ENCODE measurements around the gene HOATZ. TPM values are rescaled to one million over a fixed set of nuclear protein-coding genes. Genes with fewer than 3 reads are reported as not detected.

Gene HOATZ
- total RNA-seq, 4 donors from 2014 or later, result not detected

DNA sequence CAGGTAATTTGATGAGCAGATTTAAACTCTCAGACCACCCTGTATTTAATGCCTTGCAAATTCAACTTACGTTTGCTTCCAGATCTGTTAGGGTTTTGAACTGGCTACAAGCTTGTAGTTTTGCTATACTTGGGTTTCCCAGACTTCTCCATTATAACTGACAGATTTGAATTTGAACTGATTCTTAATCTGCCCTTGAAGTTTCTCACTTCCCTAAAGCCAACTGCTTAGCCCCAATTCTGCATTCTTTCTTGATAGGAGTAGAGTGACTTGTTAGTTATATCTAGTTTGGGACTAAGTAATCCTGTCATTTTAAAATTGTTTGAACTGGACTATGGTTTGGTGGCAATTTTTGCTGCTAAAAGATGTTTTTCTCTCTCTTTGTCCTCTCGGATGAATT lies 35.7 kb downstream of the HOATZ start:
- no peaks in the 10 kb centered on the region for H3K4me1 ChIP-seq
- no peaks in the 10 kb centered on the region for H3K9me3 ChIP-seq
- no peak for DNase-seq
- no peaks in the 10 kb centered on the region for H3K27me3 ChIP-seq
- H3K27ac ChIP-seq, result no peak overlapping the region
- WGBS, 2 donors (ENCODE audit: low coverage in 1 of 2), result 71 to 88% methylated on average over 2 of the region's 2 CpGs
- H3K4me3 ChIP-seq, result no peak overlapping the region
- intact Hi-C loops (cut with DNase I; ENCODE audit: low total_unique reads) (no loop called here), in situ Hi-C loops (cut with MboI; ENCODE audit: low pct_ligation_motif_present in 1 of 4, low pct_unique_long_range_greater_than_20kb in 1 of 4, low sequenced_read_pairs in 3 of 4) (no loop called here)
- no peaks in the 10 kb centered on the region for H3K36me3 ChIP-seq
- TF ChIP-seq, protein P1, sequence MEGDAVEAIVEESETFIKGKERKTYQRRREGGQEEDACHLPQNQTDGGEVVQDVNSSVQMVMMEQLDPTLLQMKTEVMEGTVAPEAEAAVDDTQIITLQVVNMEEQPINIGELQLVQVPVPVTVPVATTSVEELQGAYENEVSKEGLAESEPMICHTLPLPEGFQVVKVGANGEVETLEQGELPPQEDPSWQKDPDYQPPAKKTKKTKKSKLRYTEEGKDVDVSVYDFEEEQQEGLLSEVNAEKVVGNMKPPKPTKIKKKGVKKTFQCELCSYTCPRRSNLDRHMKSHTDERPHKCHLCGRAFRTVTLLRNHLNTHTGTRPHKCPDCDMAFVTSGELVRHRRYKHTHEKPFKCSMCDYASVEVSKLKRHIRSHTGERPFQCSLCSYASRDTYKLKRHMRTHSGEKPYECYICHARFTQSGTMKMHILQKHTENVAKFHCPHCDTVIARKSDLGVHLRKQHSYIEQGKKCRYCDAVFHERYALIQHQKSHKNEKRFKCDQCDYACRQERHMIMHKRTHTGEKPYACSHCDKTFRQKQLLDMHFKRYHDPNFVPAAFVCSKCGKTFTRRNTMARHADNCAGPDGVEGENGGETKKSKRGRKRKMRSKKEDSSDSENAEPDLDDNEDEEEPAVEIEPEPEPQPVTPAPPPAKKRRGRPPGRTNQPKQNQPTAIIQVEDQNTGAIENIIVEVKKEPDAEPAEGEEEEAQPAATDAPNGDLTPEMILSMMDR (IDR thresholded peaks at IDR 0.05), result no peak

DNA sequence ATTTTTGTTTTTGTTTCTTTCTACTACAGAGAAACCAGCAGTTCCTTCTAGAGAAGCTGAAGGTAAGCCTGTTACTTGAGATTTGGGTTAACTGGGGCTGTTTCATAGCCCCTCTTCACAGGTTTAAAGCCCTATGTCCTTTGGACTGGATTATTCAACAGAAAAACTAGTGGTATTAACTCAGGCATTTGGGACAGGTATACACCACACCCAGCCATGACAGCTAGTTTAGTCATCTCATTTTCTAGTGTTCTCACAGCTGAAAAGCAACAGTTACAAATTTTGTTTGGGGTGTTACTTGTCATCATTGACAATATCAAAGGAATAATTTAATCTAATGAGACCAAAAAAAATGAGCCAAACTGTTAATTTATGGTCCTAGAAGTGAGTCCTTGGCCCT lies 40.0 kb downstream of the HOATZ start:
- TF ChIP-seq POLR2A (IDR thresholded peaks at IDR 0.05), result no peak
- TF ChIP-seq EP300 (IDR thresholded peaks at IDR 0.05; ENCODE audit: low read depth), result no peak
- TF ChIP-seq, protein P1 (IDR thresholded peaks at IDR 0.05), result no peak
- no peak for TF ChIP-seq POLR2AphosphoS5 (IDR thresholded peaks at IDR 0.05)
- no peaks in the 10 kb centered on the region for H3K9me3 ChIP-seq
- DNase-seq, result no peak
- intact Hi-C loops (cut with DNase I; ENCODE audit: low total_unique reads), result no loop called here
- H3K4me3 ChIP-seq, result no peak overlapping the region
- H3K27me3 ChIP-seq, result no peaks in the 10 kb centered on the region
- in situ Hi-C loops (cut with MboI; ENCODE audit: low pct_ligation_motif_present in 1 of 4, low pct_unique_long_range_greater_than_20kb in 1 of 4, low sequenced_read_pairs in 3 of 4), result no loop called here
- H3K36me3 ChIP-seq, result no peaks in the 10 kb centered on the region
- H3K27ac ChIP-seq, result no peak overlapping the region
- peaks cover 0 to 3% (median 1%) of the 10 kb centered on the region in 4 donors for H3K4me1 ChIP-seq

DNA sequence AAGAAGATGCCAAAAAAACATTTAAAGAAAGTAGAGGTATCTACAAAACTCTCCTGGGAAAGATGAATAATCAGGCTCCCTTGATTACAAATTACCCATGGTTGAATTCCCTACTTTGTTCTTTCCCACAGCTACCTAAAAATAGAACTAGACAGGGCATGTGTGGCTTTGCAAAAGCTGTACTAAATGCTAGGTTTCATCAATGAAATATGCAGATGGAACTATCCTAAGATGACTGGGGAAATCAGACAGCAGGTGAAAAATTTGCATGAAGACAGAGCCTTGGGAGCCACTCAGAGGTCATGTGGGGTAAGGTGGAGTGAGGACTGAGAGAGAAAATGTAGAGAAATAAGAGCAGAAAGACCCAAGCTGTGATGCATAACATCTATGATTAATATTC lies 40.7 kb downstream of the HOATZ start:
- intact Hi-C loops (cut with DNase I; ENCODE audit: low total_unique reads), result no loop called here
- H3K4me1 ChIP-seq, result peaks cover 0 to 3% (median 1%) of the 10 kb centered on the region in 4 donors
- no peak for TF ChIP-seq POLR2AphosphoS5 (IDR thresholded peaks at IDR 0.05)
- TF ChIP-seq EP300 (IDR thresholded peaks at IDR 0.05; ENCODE audit: low read depth), result no peak
- TF ChIP-seq, protein P1 (IDR thresholded peaks at IDR 0.05), result no peak
- TF ChIP-seq POLR2A (IDR thresholded peaks at IDR 0.05), result no peak
- no peak for DNase-seq
- no peak overlapping the region for H3K27ac ChIP-seq
- H3K27me3 ChIP-seq, result no peaks in the 10 kb centered on the region
- no peaks in the 10 kb centered on the region for H3K9me3 ChIP-seq
- no peaks in the 10 kb centered on the region for H3K36me3 ChIP-seq
- in situ Hi-C loops (cut with MboI; ENCODE audit: low pct_ligation_motif_present in 1 of 4, low pct_unique_long_range_greater_than_20kb in 1 of 4, low sequenced_read_pairs in 3 of 4), result no loop called here
- H3K4me3 ChIP-seq, result no peak overlapping the region

DNA sequence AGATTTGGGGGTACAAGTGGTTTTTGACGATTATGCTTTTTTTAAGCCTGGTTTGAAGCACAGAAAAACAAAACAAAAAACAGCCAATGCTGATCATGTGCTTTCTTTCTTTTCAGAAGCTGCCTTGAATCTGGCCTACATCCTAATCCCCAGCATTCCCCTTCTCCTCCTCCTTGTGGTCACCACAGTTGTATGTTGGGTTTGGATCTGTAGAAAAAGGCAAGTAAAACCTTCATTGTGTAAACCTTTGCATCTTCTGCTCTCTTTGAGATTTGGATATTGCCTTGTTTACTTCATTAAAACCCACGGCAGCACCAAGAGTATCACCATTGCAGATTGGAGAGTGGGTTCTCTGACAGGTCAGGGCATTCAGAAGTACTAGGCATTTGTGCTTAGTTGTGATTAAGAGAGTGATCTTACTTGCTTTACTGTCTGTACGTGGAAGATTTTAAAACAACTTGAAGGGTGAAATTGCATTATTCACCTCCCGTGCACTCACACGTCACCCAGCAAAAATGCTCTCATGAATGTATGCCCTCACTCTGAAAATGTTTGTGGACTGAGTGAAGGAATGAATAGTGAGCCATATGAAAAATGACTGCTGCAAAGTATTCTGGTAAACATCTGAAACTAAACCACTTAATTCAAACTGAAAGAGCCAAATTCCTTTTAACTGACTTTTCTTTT lies 43.0 kb downstream of the HOATZ start:
- no peak for DNase-seq
- WGBS, 2 donors (ENCODE audit: low coverage in 1 of 2), result 49 to 70% methylated on average over 5 of the region's 5 CpGs
- H3K4me3 ChIP-seq, result no peak overlapping the region
- TF ChIP-seq POLR2A (IDR thresholded peaks at IDR 0.05) (no peak), POLR2AphosphoS5 (IDR thresholded peaks at IDR 0.05) (peak; percentile 39 to 49 (median 44))
- intact Hi-C loops (cut with DNase I; ENCODE audit: low total_unique reads), result no loop called here
- H3K27ac ChIP-seq, result peak overlapping the region; percentile 58 to 77 (median 66)
- H3K9me3 ChIP-seq, result no peaks in the 10 kb centered on the region
- no peaks in the 10 kb centered on the region for H3K27me3 ChIP-seq
- H3K36me3 ChIP-seq, result no peaks in the 10 kb centered on the region
- in situ Hi-C loops (cut with MboI; ENCODE audit: low pct_ligation_motif_present in 1 of 4, low pct_unique_long_range_greater_than_20kb in 1 of 4, low sequenced_read_pairs in 3 of 4), result no loop called here
- peaks cover 0 to 3% (median 1%) of the 10 kb centered on the region in 4 donors for H3K4me1 ChIP-seq

Measured in transverse colon (tissue), 4 donors.